OCI-LY3 (cell line): Measurements from ENCODE around the gene AKT1S1.

ENCODE experiments used
- H2AFZ ChIP-seq: fragments of 200-600, 300-600 bp; shearing (Covaris generic); 2 replicates; pipeline ENCODE4 v1.6.0; 2014; ENCODE audit warnings: antibody characterized with exemption, low read depth, low read length
- H3K27ac ChIP-seq: fragments of 200-600, 300-600 bp; sonication (generic); 2 replicates; pipeline ENCODE4 v1.5.1; 2014; ENCODE audit warnings: mild to moderate bottlenecking, low read length, moderate library complexity, mixed read lengths
- H3K27me3 ChIP-seq: fragments of 200-600, 300-600 bp; sonication (generic); 2 replicates; pipeline ENCODE4 v1.6.1; 2014; ENCODE audit warnings: low read depth, low read length, mixed read lengths
- H3K36me3 ChIP-seq: fragments of 200-600, 300-600 bp; sonication (generic); replicated peaks from 2 replicates; pipeline ENCODE3; 2014; ENCODE audit warnings: low read depth, low read length, mixed read lengths
- H3K4me1 ChIP-seq: fragments of 300-600, 200-600 bp; sonication (generic); 2 replicates; pipeline ENCODE4 v1.6.1; 2014; ENCODE audit warnings: low read length, mixed read lengths
- H3K4me2 ChIP-seq: fragments of 200-600, 300-600 bp; sonication (generic); 2 replicates; pipeline ENCODE4 v1.6.1; 2014; ENCODE audit warnings: low read length, mixed read lengths
- H3K4me3 ChIP-seq: fragments of 300-600, 200-600 bp; sonication (generic); 2 replicates; pipeline ENCODE4 v1.5.1; 2014; ENCODE audit warnings: antibody characterized with exemption, mild to moderate bottlenecking, low read length, moderate library complexity
- H3K79me2 ChIP-seq: fragments of 300-600, 200-600 bp; shearing (Covaris generic); 2 replicates; pipeline ENCODE4 v1.6.1; 2014; ENCODE audit warnings: mild to moderate bottlenecking, low read length, mixed read lengths
- H3K9ac ChIP-seq: fragments of 300-600, 200-600 bp; shearing (Covaris generic); 2 replicates; pipeline ENCODE4 v1.6.0; 2014; ENCODE audit warnings: mild to moderate bottlenecking, low read length, moderate library complexity
- H3K9me3 ChIP-seq: fragments of 200-600, 300-600 bp; shearing (Covaris generic); 2 replicates; pipeline ENCODE4 v1.6.1; 2014; ENCODE audit warnings: low read length, mixed read lengths; ENCODE audit not compliant: insufficient read depth
- H4K20me1 ChIP-seq: fragments of 200-600, 300-600 bp; sonication (generic); 2 replicates; pipeline ENCODE4 v1.6.1; 2016; ENCODE audit warnings: low read length, mixed read lengths; ENCODE audit not compliant: insufficient read depth
- CTCF ChIP-seq: fragments of 200-600, 300-600 bp; sonication (generic); IDR thresholded peaks from 2 replicates; pipeline ENCODE4 v1.5.1; 2014; ENCODE audit warnings: antibody characterized with exemption, low read length, low read depth
- EZH2phosphoT487 ChIP-seq: fragments of 200-600 bp; shearing (Covaris generic); IDR thresholded peaks from 2 replicates; pipeline ENCODE4 v1.6.1; 2018; ENCODE audit warnings: antibody characterized with exemption, mixed run types, low read depth

Gene AKT1S1

GRCh38 chr19:49913720-49914119 is 36.6 kb upstream of the AKT1S1 start:
- no peak for TF ChIP-seq EZH2phosphoT487
- TF ChIP-seq CTCF, result no peak
- H4K20me1 ChIP-seq, result no peaks in the 10 kb centered on the region
- H3K9me3 ChIP-seq, result no peaks in the 10 kb centered on the region
- H3K4me1 ChIP-seq, result peaks cover 79% of the 10 kb centered on the region
- no peak overlapping the region for H2AFZ ChIP-seq
- H3K27me3 ChIP-seq, result no peaks in the 10 kb centered on the region
- peaks cover 77% of the 10 kb centered on the region for H3K79me2 ChIP-seq
- no peak overlapping the region for H3K4me3 ChIP-seq
- peak overlapping the region; percentile 16; the same call in 1 of the 2 replicates for H3K4me2 ChIP-seq
- peak overlapping the region; percentile 95 for H3K27ac ChIP-seq
- peak overlapping the region; percentile 3; the same call in 1 of the 2 replicates for H3K9ac ChIP-seq
- H3K36me3 ChIP-seq, result peaks cover 63% of the 10 kb centered on the region

GRCh38 chr19:49912965-49913685 is 36.0 kb upstream of the AKT1S1 start:
- Histone ChIP-seq H3K79me2 (peaks cover 77% of the 10 kb centered on the region), H3K4me3 (no peak overlapping the region)

GRCh38 chr19:49911381-49912145 is 34.4 kb upstream of the AKT1S1 start:
- TF ChIP-seq EZH2phosphoT487 (no peak), CTCF (no peak)
- H3K4me2 ChIP-seq, result peak overlapping the region; percentile 75
- H3K79me2 ChIP-seq, result peaks cover 72% of the 10 kb centered on the region
- H2AFZ ChIP-seq, result no peak overlapping the region
- peaks cover 75% of the 10 kb centered on the region for H3K36me3 ChIP-seq
- no peaks in the 10 kb centered on the region for H3K27me3 ChIP-seq
- peak overlapping the region; percentile 89 for H3K9ac ChIP-seq
- no peaks in the 10 kb centered on the region for H3K9me3 ChIP-seq
- H3K4me1 ChIP-seq, result peaks cover 80% of the 10 kb centered on the region
- H4K20me1 ChIP-seq, result no peaks in the 10 kb centered on the region
- H3K27ac ChIP-seq, result peak overlapping the region; percentile 95
- peak overlapping the region; percentile 44 for H3K4me3 ChIP-seq

More at GRCh38 chr19:49912965-49913685, 36.0 kb upstream of the AKT1S1 start:
- Histone ChIP-seq H4K20me1 (no peaks in the 10 kb centered on the region), H3K9ac (peak overlapping the region; percentile 3; the same call in 1 of the 2 replicates), H3K27ac (peak overlapping the region; percentile 95), H3K9me3 (no peaks in the 10 kb centered on the region), H2AFZ (no peak overlapping the region), H3K4me1 (peaks cover 80% of the 10 kb centered on the region), H3K36me3 (peaks cover 65% of the 10 kb centered on the region), H3K4me2 (peak overlapping the region; percentile 16; the same call in 1 of the 2 replicates), H3K27me3 (no peaks in the 10 kb centered on the region)
- no peak for TF ChIP-seq EZH2phosphoT487
- peak; percentile 54 for TF ChIP-seq CTCF

GRCh38 chr19:49910179-49910578 is 33.0 kb upstream of the AKT1S1 start:
- Histone ChIP-seq H3K4me3 (no peak overlapping the region), H3K36me3 (peaks cover 75% of the 10 kb centered on the region), H2AFZ (no peak overlapping the region), H3K27me3 (no peaks in the 10 kb centered on the region), H3K4me1 (peaks cover 91% of the 10 kb centered on the region), H3K9me3 (no peaks in the 10 kb centered on the region), H3K27ac (peak overlapping the region; percentile 95), H3K4me2 (peak overlapping the region; percentile 75), H3K79me2 (peaks cover 64% of the 10 kb centered on the region), H4K20me1 (no peaks in the 10 kb centered on the region), H3K9ac (peak overlapping the region; percentile 27; the same call in 1 of the 2 replicates)
- TF ChIP-seq EZH2phosphoT487 (no peak), CTCF (no peak)
